Measurements from ENCODE around the gene NELFCD. TPM values are rescaled to one million over a fixed set of nuclear protein-coding genes. Genes with fewer than 3 reads are reported as not detected.

The NELFCD gene
- polyA plus RNA-seq, 3 donors: 49.0 to 74.8 (median 50.1) TPM

DNA sequence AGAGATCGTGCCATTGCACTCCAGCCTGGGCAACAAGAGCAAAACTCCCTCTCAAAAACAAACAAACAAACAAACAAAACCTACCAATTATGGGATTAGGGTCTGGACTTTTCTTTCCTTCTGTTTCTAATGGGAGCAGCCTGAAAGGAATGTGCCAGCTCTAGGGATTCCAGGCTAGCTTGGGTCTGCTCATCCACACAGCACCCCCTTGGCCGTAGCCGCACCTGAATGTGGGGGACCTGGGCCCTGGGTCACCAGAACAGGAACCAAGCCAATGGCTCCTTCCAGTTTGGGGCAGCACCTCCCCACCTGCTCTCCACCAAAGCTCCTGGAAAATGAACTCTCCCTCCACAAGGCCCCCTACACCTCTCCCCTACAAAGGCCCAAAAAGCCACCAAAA, 19.3 kb downstream of the NELFCD start:
- Histone ChIP-seq H3K79me2 (ENCODE audit: insufficient read depth, low read length) (peaks cover 91% of the 10 kb centered on the region), H3K36me3 (replicated peaks in 1 of 2; ENCODE audit: control insufficient read depth in 1 of 2, insufficient read depth in 2 of 2, low read length in 2 of 2) (peaks cover 85 to 88% of the 10 kb centered on the region in 2 donors), H3K27me3 (ENCODE audit: control insufficient read depth in 2 of 2, insufficient read depth in 2 of 2, low read length in 2 of 2) (no peaks in the 10 kb centered on the region), H3K9ac (ENCODE audit: insufficient read depth, low read length, poor library complexity, severe bottlenecking) (no peak overlapping the region), H2AFZ (ENCODE audit: insufficient read depth, low read depth, low read length, poor library complexity, severe bottlenecking) (no peak overlapping the region), H3K4me1 (ENCODE audit: control insufficient read depth in 1 of 2, insufficient read depth in 2 of 2, low read length in 2 of 2) (peaks cover 25 to 38% of the 10 kb centered on the region in 2 donors), H3K4me2 (replicated peaks; ENCODE audit: extremely low read depth, low read length, poor library complexity, severe bottlenecking) (no peak overlapping the region), H4K20me1 (ENCODE audit: insufficient read depth, low read length) (peaks cover 98% of the 10 kb centered on the region), H3K4me3 (replicated peaks in 1 of 3; ENCODE audit: low read depth in 2 of 3, low read length in 3 of 3) (no peak overlapping the region), H3K9me3 (replicated peaks in 1 of 2; ENCODE audit: control insufficient read depth in 1 of 2, insufficient read depth in 1 of 2, low read length in 2 of 2) (no peaks in the 10 kb centered on the region), H3K27ac (ENCODE audit: low read depth in 1 of 2, low read length in 2 of 2) (no peak overlapping the region)
- TF ChIP-seq, protein P1, sequence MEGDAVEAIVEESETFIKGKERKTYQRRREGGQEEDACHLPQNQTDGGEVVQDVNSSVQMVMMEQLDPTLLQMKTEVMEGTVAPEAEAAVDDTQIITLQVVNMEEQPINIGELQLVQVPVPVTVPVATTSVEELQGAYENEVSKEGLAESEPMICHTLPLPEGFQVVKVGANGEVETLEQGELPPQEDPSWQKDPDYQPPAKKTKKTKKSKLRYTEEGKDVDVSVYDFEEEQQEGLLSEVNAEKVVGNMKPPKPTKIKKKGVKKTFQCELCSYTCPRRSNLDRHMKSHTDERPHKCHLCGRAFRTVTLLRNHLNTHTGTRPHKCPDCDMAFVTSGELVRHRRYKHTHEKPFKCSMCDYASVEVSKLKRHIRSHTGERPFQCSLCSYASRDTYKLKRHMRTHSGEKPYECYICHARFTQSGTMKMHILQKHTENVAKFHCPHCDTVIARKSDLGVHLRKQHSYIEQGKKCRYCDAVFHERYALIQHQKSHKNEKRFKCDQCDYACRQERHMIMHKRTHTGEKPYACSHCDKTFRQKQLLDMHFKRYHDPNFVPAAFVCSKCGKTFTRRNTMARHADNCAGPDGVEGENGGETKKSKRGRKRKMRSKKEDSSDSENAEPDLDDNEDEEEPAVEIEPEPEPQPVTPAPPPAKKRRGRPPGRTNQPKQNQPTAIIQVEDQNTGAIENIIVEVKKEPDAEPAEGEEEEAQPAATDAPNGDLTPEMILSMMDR (IDR thresholded peaks at IDR 0.05): no peak
- H3K9me3 Mint-ChIP-seq: peaks cover 0 to 1% (median 0%) of the 10 kb centered on the region in 7 donors
- no peak overlapping the region for H3K4me3 Mint-ChIP-seq
- peak overlapping the region; percentile 53 to 85 (median 67) for H3K27ac Mint-ChIP-seq
- DNase-seq: no peak
- no peaks in the 10 kb centered on the region for H3K27me3 Mint-ChIP-seq (ENCODE audit: low read depth in 3 of 3)
- peaks cover 39% of the 10 kb centered on the region for H3K4me1 Mint-ChIP-seq
- intact Hi-C loops (cut with micrococcal nuclease): loop anchor here in 1 of 2 donors (10.0 kb wide), 1 partner anchor 116 kb away; no protein-coding TSS in a partner anchor
- H3K36me3 Mint-ChIP-seq: peaks cover 79 to 92% of the 10 kb centered on the region in 2 donors
- WGBS (ENCODE audit: insufficient coverage): 0% methylated on average over 1 of the region's 3 CpGs

DNA sequence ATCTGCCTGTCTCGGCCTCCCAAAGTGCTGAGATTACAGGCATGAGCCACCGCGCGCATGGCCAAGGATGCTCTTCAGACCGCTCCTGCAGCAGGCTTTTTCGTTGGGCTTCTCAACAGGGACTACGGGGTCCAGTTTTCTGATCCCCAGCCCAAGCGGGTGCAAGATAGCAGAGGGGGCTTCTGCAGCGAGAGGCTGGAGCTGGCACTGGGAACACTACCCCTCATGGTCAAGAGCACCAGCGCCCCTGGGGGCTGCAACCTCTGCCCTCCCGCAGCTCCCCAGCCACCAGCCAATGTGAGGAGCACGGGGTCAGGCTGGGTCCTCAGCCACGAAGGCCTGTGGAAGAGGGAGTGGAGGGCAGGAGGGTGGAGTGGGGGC, 20.0 kb downstream of the NELFCD start:
- WGBS (ENCODE audit: insufficient coverage): 90% methylated on average over 12 of the region's 13 CpGs
- Histone ChIP-seq H2AFZ (ENCODE audit: insufficient read depth, low read depth, low read length, poor library complexity, severe bottlenecking) (no peak overlapping the region), H3K4me1 (ENCODE audit: control insufficient read depth in 1 of 2, insufficient read depth in 2 of 2, low read length in 2 of 2) (peaks cover 32 to 46% of the 10 kb centered on the region in 2 donors), H3K27ac (ENCODE audit: low read depth in 1 of 2, low read length in 2 of 2) (peak overlapping the region in 1 of 2 donors; percentile 98), H3K9ac (ENCODE audit: insufficient read depth, low read length, poor library complexity, severe bottlenecking) (no peak overlapping the region), H3K4me2 (replicated peaks; ENCODE audit: extremely low read depth, low read length, poor library complexity, severe bottlenecking) (no peak overlapping the region), H3K9me3 (replicated peaks in 1 of 2; ENCODE audit: control insufficient read depth in 1 of 2, insufficient read depth in 1 of 2, low read length in 2 of 2) (no peaks in the 10 kb centered on the region), H3K79me2 (ENCODE audit: insufficient read depth, low read length) (peaks cover 91% of the 10 kb centered on the region), H4K20me1 (ENCODE audit: insufficient read depth, low read length) (peaks cover 98% of the 10 kb centered on the region), H3K27me3 (ENCODE audit: control insufficient read depth in 2 of 2, insufficient read depth in 2 of 2, low read length in 2 of 2) (no peaks in the 10 kb centered on the region), H3K4me3 (replicated peaks in 1 of 3; ENCODE audit: low read depth in 2 of 3, low read length in 3 of 3) (no peak overlapping the region), H3K36me3 (replicated peaks in 1 of 2; ENCODE audit: control insufficient read depth in 1 of 2, insufficient read depth in 2 of 2, low read length in 2 of 2) (peaks cover 77 to 80% of the 10 kb centered on the region in 2 donors)
- Mint-ChIP-seq H3K27me3 (ENCODE audit: low read depth in 3 of 3) (no peaks in the 10 kb centered on the region), H3K4me3 (no peak overlapping the region), H3K9me3 (peaks cover 0 to 1% (median 0%) of the 10 kb centered on the region in 7 donors), H3K36me3 (peaks cover 72 to 87% of the 10 kb centered on the region in 2 donors), H3K4me1 (peaks cover 41% of the 10 kb centered on the region), H3K27ac (peak overlapping the region in 5 of 7 donors; percentile 19 to 88 (median 81))
- intact Hi-C loops (cut with micrococcal nuclease): loop anchor here in 1 of 2 donors (10.0 kb wide), 1 partner anchor 116 kb away; no protein-coding TSS in a partner anchor
- no peak for DNase-seq
- TF ChIP-seq, protein P1 (IDR thresholded peaks at IDR 0.05): no peak
